Ovary (tissue), 9 donors: ENCODE results near the gene BACH2. TPM values are rescaled to one million over a fixed set of nuclear protein-coding genes. Genes with fewer than 3 reads are reported as not detected.

Experiments
- DNase-seq, 5 donors: peaks; one replicate each; pipeline ENCODE4 v3.0.0-alpha.2; 2019 to 2020
- H3K27ac ChIP-seq, 2 donors: fragments of 200-600 bp; one replicate each; pipeline versions ENCODE4 v1.5.1 to v1.8.0; 2019 to 2022
- H3K27me3 ChIP-seq: fragments of 200-600 bp; one replicate; pipeline ENCODE4 v1.8.0; 2022
- H3K36me3 ChIP-seq: fragments of 200-600 bp; sonication (generic); one replicate; pipeline ENCODE4 v1.5.1; 2019
- H3K4me1 ChIP-seq: one replicate; pipeline ENCODE4 v1.8.1; 2013; ENCODE audit warnings: mild to moderate bottlenecking, moderate library complexity; ENCODE audit not compliant: insufficient read depth
- H3K4me3 ChIP-seq: fragments of 200-600 bp; sonication (generic); one replicate; pipeline ENCODE4 v1.5.1; 2017
- H3K9me3 ChIP-seq, 2 donors: fragments of 200-600 bp in 1 of 2; sonication (generic) in 1 of 2; one replicate each; pipeline versions ENCODE4 v1.5.1 to v1.8.1; 2013 to 2019; ENCODE audit warnings: mild to moderate bottlenecking in 1 of 2, moderate library complexity in 1 of 2
- EP300 ChIP-seq: sonication (generic); formaldehyde crosslinking; IDR thresholded peaks from one replicate; pipeline ENCODE4 v1.6.1; 2017; ENCODE audit warnings: antibody characterized with exemption
- POLR2A ChIP-seq: fragments of 450-650 bp; IDR thresholded peaks from one replicate; pipeline ENCODE4 v1.6.1; 2017; ENCODE audit warnings: antibody characterized with exemption, mild to moderate bottlenecking, moderate library complexity
- WGBS, 3 donors: extraction: QIAGEN DNeasy Blood & Tissue Kit in 1 of 3; methylation state at CpG; one replicate each; pipeline versions ENCODE4 v1.1.5 to v1.1.7; 2013 to 2017; 5-methylcytosine and 5-hydroxymethylcytosine counted together
- intact Hi-C, 4 donors: fragments of 100-400 bp; cut with DNase I; formaldehyde crosslinking; loops; one replicate each; pipeline versions ENCODE4 v1.11.0 to v1.15.1; 2022 to 2023
- polyA plus RNA-seq, 2 donors: library from polyadenylated mRNA; stranded (reverse); fragments of 200-250 nt in 1 of 2; fragments of 350-450 nt in 1 of 2; fragmentation: Illumina TruSeq in 1 of 2; extraction: RNeasy Lipid Tissue Mini Kit (QIAGEN cat#74804) in 1 of 2; gene quantifications; one replicate each; pipeline ENCODE4 v1.2.3, GENCODE V29; 2013 to 2014
- total RNA-seq, 7 donors: library from RNA; depleted of rRNA in 2 of 7; stranded (reverse); fragments of >200 nt in 2 of 7; fragmentation: NEBNext Ultra II Directional in 3 of 7; extraction: Animal tissue kit (Norgen Biotek cat#: 25700) in 3 of 7; gene quantifications; one replicate each; pipeline versions ENCODE4 v1.1.0 to v1.2.4, GENCODE V29; 2016 to 2023
- TF ChIP-seq, protein P1 (sequence below), 3 donors: fragments of 450-650 bp in 2 of 3; fragments of 200-600 bp in 1 of 3; IDR thresholded peaks; one replicate each; pipeline versions ENCODE4 v1.5.1 to v1.8.0; 2016 to 2022; ENCODE audit warnings: antibody characterized with exemption in 3 of 3, mild to moderate bottlenecking in 1 of 3
- donor health status: DM: no; HTN: no; CAD: no; lungs with moderate emphysema.
- donor health status: DM: no; HTN: no; CAD: no.
- donor health status: Bipolar disorder and iron deficiency.
- donor health status: DM: yes; HTN: yes; CAD: no.
- donor health status: DM: no; HTN: no; CAD: no.
- donor health status: DM: yes; HTN: yes; CAD: no.

BACH2 gene
- total and polyA plus RNA-seq, 9 donors: 2.6 to 19.2 (median 10.5) TPM

DNA sequence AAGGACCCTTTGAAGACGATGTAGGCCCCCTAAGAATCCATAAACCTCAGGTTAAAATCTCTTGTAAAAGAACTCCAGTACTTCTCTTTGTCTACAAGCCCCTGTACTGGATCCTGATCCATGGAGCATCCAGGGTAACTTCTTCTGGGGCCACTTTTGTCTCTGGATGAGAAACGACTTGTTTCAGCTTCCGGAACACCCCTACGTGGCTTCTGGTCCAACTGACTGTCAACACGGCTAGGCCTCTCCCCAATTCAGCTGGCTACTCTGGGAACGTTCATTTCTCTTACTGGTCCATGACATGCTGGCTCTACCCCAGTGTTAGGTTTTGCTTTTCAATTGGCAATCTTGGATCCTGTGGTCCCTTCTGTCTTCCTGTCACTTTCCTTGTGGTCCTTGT lies 198.0 kb downstream of the BACH2 start:
- intact Hi-C loops: loop anchor here in 1 of 4 donors (10.0 kb wide), 1 partner anchor 186 kb away; no protein-coding TSS in a partner anchor
- H3K36me3 ChIP-seq: no peaks in the 10 kb centered on the region
- DNase-seq: peak in 2 of 5 donors; percentile 24
- no peaks in the 10 kb centered on the region for H3K27me3 ChIP-seq
- no peaks in the 10 kb centered on the region for H3K9me3 ChIP-seq
- 30 to 49% (median 31%) methylated on average over 6 of the region's 6 CpGs for WGBS, 3 donors
- peak overlapping the region in 1 of 2 donors; percentile 50 for H3K27ac ChIP-seq
- TF ChIP-seq POLR2A: no peak
- no peak for TF ChIP-seq EP300
- TF ChIP-seq, protein P1, sequence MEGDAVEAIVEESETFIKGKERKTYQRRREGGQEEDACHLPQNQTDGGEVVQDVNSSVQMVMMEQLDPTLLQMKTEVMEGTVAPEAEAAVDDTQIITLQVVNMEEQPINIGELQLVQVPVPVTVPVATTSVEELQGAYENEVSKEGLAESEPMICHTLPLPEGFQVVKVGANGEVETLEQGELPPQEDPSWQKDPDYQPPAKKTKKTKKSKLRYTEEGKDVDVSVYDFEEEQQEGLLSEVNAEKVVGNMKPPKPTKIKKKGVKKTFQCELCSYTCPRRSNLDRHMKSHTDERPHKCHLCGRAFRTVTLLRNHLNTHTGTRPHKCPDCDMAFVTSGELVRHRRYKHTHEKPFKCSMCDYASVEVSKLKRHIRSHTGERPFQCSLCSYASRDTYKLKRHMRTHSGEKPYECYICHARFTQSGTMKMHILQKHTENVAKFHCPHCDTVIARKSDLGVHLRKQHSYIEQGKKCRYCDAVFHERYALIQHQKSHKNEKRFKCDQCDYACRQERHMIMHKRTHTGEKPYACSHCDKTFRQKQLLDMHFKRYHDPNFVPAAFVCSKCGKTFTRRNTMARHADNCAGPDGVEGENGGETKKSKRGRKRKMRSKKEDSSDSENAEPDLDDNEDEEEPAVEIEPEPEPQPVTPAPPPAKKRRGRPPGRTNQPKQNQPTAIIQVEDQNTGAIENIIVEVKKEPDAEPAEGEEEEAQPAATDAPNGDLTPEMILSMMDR (IDR thresholded peaks at IDR 0.05): no peak
- H3K4me1 ChIP-seq: peaks cover 2% of the 10 kb centered on the region
- H3K4me3 ChIP-seq: no peak overlapping the region

DNA sequence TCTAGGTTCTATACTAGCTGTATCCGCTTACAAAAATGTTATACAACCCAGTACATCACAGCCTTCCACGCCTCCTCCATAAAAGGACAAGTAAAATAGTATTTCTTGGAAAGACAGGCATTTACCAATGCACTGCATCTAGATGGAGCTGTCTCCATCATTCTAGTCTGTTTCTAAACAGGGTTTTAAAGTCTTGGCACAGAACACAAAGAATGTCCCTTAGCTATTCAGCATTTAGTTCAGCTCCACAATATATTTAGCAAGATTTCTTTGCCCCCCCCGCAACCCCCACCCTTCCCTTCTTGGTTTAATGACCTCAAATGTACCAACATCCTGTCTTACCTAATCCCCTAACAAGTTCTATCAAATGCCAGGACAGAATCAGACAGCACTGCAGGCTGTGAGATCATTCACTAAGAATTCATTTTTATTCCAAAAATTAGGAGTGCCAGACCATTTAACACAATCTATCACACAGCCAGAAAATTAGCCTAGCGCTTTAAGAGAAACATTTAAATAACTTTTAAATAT lies 198.6 kb downstream of the BACH2 start:
- 11 to 15% (median 14%) methylated on average over 4 of the region's 4 CpGs for WGBS, 3 donors
- Histone ChIP-seq H3K4me3 (no peak overlapping the region), H3K9me3 (no peaks in the 10 kb centered on the region), H3K36me3 (no peaks in the 10 kb centered on the region), H3K27me3 (no peaks in the 10 kb centered on the region), H3K27ac (peak overlapping the region in 1 of 2 donors; percentile 50), H3K4me1 (peaks cover 2% of the 10 kb centered on the region)
- intact Hi-C loops: loop anchor here in 1 of 4 donors (10.0 kb wide), 1 partner anchor 187 kb away; no protein-coding TSS in a partner anchor
- TF ChIP-seq POLR2A: no peak
- TF ChIP-seq EP300: no peak
- TF ChIP-seq, protein P1 (IDR thresholded peaks at IDR 0.05): peak in 1 of 3 donors; percentile 34
- peak; percentile 44 to 68 (median 49) for DNase-seq

DNA sequence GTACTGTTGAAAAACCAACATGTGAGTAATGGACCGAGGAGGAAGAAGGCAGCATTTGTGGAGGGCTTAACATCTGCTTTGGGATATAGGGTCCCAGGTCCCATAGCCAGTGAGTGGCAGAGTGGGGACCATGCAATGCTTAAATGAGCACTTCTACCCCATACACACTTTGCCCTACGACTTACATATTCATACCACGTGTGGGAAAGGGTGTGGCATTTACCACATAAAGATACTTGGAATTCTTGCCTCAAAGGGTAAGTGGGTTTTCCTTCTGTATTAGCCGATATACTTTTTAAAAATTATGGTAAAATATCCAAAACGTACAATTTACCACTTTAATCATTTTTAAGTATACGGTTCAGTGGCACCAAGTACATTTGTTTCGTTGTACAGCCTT lies 199.3 kb downstream of the BACH2 start:
- H3K9me3 ChIP-seq: no peaks in the 10 kb centered on the region
- H3K27me3 ChIP-seq: no peaks in the 10 kb centered on the region
- peak overlapping the region in 1 of 2 donors; percentile 18 for H3K27ac ChIP-seq
- intact Hi-C loops: loop anchor here in 1 of 4 donors (10.0 kb wide), 1 partner anchor 187 kb away; no protein-coding TSS in a partner anchor
- no peaks in the 10 kb centered on the region for H3K36me3 ChIP-seq
- H3K4me3 ChIP-seq: no peak overlapping the region
- DNase-seq: no peak
- H3K4me1 ChIP-seq: peaks cover 2% of the 10 kb centered on the region
- WGBS, 3 donors: 76 to 81% (median 77%) methylated on average over 7 of the region's 7 CpGs
- TF ChIP-seq, protein P1 (IDR thresholded peaks at IDR 0.05): no peak
- TF ChIP-seq EP300: no peak
- TF ChIP-seq POLR2A: no peak

DNA sequence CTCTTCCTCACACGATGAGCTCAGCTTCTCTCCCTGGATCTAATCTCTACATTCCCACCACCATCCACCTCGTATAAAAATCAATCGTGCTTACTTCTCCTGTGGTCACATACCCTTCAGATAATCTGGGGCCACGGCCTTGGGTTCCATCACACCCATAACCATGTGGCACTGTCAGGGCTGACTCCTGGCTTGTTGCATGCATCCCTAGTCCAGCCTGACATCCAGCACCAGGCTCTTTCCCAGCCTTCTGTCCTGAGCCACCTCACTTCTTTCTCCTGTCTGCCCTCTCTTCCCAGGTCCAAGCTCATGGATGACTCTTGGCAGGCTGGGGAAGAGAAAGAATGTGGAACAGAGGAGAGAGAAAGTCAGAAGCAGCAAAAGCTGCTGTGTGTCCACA lies 199.8 kb downstream of the BACH2 start:
- Histone ChIP-seq H3K27me3 (no peaks in the 10 kb centered on the region), H3K27ac (no peak overlapping the region), H3K9me3 (no peaks in the 10 kb centered on the region), H3K4me1 (peaks cover 2% of the 10 kb centered on the region), H3K4me3 (no peak overlapping the region), H3K36me3 (no peaks in the 10 kb centered on the region)
- 85 to 92% (median 87%) methylated on average over 4 of the region's 4 CpGs for WGBS, 3 donors
- DNase-seq: no peak
- TF ChIP-seq, protein P1 (IDR thresholded peaks at IDR 0.05): no peak
- TF ChIP-seq EP300 (no peak), POLR2A (no peak)
- intact Hi-C loops: loop anchor here in 1 of 4 donors (10.0 kb wide), 1 partner anchor 188 kb away; no protein-coding TSS in a partner anchor
